ES-I3 (cell line): ENCODE data around the gene LRRC8C.

Source experiments
- H3K36me3 ChIP-seq: 2 replicates; pipeline ENCODE4 v1.6.1; 2013; ENCODE audit warnings: mild to moderate bottlenecking, low read length, control low read depth, moderate library complexity; ENCODE audit not compliant: insufficient read depth
- H3K4me1 ChIP-seq: 2 replicates; pipeline ENCODE4 v1.6.1; 2013; ENCODE audit warnings: mild to moderate bottlenecking, control low read depth, low read length; ENCODE audit not compliant: insufficient read depth
- H3K9ac ChIP-seq: 2 replicates; pipeline ENCODE4 v1.6.1; 2013; ENCODE audit warnings: low read depth, mild to moderate bottlenecking, low read length, moderate library complexity
- H3K9me3 ChIP-seq: 2 replicates; pipeline ENCODE4 v1.6.1; 2013; ENCODE audit warnings: mild to moderate bottlenecking, low read length, moderate library complexity; ENCODE audit not compliant: control insufficient read depth, insufficient read depth

The LRRC8C gene

DNA sequence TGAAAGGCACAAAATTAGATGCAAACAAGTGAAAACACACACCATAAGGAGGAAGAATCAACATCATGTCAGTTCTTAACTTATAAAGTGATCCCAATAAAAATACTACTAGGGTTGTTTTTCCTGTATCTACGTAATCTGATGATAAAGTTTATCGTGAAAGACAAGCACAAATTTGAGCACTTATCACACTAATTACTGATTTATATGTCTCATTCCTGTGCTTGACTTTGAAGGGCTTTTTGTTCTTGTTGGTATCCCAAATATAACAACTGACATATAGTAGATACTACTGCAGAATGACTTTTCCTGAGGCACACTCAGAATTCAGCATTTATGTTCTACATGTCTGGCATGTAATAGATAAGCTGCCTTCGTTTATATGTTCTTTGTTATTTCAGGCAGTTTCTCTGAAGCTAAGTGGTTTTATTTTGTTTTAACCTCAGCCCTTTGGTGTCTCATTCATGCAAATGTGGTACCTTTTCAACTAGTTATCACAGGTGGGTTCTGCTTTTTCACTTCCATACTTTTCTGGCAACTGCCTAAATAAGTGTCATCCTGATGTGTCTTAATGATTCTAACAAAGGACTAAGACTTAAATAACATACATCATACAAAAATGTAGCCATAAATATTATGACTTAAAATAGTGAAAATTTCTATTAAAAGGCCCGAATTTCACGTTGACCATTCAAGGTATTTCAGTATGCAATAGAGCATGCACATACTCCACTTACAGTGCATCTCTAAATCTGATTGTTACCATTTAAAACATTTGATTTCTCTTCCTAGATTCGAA, 73.2 kb downstream of the LRRC8C start:
- Histone ChIP-seq H3K4me1 (peaks cover 15% of the 10 kb centered on the region), H3K9me3 (no peaks in the 10 kb centered on the region), H3K36me3 (no peaks in the 10 kb centered on the region), H3K9ac (no peak overlapping the region)

DNA sequence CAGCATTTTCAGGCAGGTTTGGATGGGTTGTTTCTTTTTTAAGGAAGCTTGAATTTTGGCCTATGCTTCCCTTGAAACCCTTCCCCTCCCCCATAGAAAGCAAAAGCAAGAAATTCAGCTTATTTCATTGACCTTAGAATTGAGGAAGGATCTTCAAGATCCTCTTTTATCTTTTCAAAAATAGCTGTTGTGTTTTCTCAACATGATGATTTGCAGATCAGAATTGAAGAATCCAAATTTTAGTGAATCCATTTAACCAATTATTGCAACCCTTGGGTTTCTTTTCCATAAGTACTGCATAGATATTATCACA, 73.7 kb downstream of the LRRC8C start:
- H3K36me3 ChIP-seq: no peaks in the 10 kb centered on the region
- no peaks in the 10 kb centered on the region for H3K9me3 ChIP-seq
- no peak overlapping the region for H3K9ac ChIP-seq
- H3K4me1 ChIP-seq: peaks cover 15% of the 10 kb centered on the region

DNA sequence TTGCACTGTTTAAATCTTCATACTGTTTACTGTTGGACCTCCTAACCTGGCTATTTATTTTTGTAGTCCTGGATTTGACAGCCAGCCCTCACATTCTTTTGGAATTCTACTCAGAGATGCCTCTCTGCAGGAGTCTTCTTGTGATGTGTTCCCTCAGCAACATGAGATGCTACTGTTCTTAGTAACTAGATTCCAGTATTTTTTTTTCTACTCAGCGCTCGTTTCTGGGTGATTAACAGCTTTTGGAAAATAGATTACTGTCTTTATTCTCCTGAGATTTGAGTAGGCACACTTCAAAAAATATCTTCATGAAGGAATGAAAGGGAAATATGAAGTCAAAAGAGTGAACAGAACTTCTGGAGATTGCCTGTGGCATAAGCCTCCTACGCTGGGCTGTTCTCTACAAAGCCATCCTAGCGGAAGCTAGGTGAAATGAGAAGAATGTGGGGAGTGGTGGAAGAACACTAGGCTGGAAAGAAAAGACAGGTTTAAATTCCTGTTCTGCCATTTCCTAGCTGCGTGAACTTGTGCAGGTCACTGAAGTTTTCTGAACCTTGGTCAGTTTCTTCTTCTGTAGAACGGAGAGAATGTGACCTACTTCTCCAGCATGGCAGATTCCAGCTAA, 75.9 kb downstream of the LRRC8C start:
- Histone ChIP-seq H3K9ac (no peak overlapping the region), H3K4me1 (peaks cover 15% of the 10 kb centered on the region), H3K36me3 (no peaks in the 10 kb centered on the region), H3K9me3 (no peaks in the 10 kb centered on the region)

DNA sequence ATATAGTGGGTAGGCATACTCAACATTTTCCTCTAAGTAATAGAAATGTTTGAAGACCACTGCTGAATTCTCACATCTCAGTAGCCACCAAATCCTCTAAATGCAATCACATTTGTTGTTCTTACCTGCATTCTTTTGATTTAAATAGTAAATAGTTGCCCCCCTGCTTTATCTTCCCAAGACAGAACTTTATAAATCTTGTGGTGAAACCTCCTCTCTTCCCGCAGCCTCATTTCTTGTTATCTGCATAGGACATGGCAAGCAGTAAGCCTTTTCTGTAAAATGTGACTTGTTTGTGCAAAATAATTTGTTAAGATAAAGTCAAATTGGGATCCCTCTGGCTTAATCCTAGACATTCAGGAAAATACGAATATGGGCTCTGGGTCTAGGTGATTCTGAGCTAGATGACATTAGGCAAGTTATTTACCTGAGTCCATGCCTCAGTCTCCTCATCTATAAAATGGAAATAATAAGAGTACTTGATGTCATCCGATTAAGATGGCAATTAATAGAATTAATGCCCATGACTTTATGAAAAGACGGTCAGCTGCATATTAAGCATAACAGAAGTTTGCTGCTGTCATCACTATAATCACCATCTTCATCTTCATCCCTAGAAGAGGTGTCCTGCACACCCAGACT, 77.7 kb downstream of the LRRC8C start:
- H3K36me3 ChIP-seq: no peaks in the 10 kb centered on the region
- no peak overlapping the region for H3K9ac ChIP-seq
- no peaks in the 10 kb centered on the region for H3K9me3 ChIP-seq
- peaks cover 15% of the 10 kb centered on the region for H3K4me1 ChIP-seq

DNA sequence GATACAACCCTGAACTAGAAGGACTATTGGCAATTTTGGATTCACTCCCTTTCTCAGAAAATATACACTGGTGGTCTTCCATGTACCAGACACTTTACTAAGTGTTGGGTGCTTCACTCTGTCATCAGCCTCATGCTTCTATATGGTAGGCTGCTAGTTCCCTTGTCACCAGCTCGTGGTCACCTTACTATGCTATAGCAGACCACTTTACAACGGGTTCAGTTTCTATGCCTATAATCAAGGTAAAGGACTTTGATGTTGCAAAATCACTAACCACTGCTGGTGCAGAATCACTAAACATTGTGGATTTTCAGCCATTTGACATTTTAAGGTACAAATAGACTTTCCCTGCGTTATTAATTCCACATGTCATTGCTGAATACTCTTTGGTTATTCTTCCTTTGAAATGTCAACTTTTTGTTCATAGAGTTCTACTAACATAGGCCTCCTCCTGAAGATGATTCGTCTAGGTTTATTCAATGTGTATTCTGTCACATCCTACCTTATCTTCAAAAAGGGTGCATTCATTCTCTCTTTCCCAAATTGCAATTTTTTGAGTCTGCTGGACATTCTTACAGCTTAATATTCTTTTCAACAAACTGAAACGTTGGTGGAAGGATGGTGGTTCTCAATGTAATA, 78.3 kb downstream of the LRRC8C start:
- H3K9me3 ChIP-seq: no peaks in the 10 kb centered on the region
- peaks cover 15% of the 10 kb centered on the region for H3K4me1 ChIP-seq
- H3K36me3 ChIP-seq: no peaks in the 10 kb centered on the region
- H3K9ac ChIP-seq: no peak overlapping the region

DNA sequence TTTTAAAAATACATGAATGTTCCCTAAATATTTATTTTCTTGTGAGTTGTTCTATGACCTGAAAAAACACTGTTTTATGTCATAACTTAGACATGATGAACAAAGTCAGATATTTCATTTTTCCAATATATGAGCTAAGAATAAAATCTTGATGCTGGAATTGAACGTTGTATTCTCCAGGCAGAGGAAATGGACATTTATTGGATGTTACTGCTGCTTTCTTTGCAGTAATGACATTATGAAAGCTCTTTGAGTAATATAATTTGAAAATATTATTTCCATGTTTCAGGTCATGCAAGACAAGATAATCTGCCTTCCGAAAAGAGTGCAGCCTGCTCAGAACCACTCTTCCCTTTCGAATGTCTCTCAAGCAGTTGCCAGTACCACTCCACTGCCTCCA, 79.5 kb downstream of the LRRC8C start:
- H3K9ac ChIP-seq: no peak overlapping the region
- H3K36me3 ChIP-seq: no peaks in the 10 kb centered on the region
- no peaks in the 10 kb centered on the region for H3K9me3 ChIP-seq
- peaks cover 9% of the 10 kb centered on the region for H3K4me1 ChIP-seq

DNA sequence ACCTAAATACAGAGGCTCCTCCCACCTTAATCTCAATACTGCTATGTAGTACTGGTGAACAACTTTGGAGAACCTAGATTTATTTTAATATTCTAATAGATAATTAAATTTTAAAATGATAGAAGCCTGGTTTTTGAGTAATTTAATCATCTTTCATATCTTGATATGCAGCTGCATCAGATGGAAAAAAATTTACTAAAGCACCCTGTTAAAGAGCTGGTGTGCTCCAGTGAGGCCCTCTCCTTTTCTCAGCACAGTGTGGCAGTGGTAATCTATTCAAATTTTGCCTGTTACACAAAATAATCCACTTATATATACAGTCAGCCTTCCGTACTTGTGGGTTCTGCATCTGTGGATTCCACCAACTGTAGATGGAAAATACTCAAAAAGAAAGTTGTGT, 82.8 kb downstream of the LRRC8C start:
- Histone ChIP-seq H3K9ac (no peak overlapping the region), H3K4me1 (no peaks in the 10 kb centered on the region), H3K36me3 (no peaks in the 10 kb centered on the region), H3K9me3 (no peaks in the 10 kb centered on the region)

DNA sequence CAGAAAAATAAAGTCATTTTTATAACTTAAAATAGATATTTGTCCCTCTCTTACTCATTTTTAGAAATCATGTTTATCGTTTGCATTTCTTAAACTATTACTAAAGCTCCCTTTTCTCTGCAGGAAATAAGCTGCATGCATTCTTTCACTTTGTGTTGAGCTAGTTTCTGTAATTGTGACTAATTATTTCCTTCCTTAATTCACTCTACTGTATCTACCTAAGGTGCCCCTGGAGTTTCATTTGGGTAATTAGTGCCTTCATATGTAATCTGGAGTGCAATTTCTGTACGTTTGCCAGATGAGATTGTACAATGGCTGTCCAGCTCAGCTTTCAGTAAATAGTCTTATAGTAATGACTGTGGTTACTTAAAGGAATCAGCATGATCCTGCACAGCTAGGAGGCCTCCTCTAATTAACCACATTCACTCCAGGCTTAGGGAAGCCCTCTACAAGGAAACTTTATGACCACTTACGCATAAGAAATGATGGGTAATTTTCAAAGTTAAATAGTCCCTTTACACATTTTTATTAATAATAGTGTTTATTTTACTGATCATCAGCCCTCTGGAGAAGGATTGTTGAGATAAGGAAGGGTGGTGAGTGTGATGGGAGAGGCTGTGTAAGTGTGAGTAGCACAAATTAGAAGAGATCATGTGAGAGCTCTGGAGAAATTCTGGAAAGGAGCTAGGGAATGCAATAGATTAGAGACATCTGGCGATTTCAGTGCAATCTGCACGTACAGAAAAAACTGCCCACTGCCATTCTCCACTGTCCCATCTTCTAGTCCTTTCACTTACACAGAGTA, 86.8 kb downstream of the LRRC8C start:
- H3K4me1 ChIP-seq: no peaks in the 10 kb centered on the region
- H3K9ac ChIP-seq: no peak overlapping the region
- no peaks in the 10 kb centered on the region for H3K36me3 ChIP-seq
- no peaks in the 10 kb centered on the region for H3K9me3 ChIP-seq

DNA sequence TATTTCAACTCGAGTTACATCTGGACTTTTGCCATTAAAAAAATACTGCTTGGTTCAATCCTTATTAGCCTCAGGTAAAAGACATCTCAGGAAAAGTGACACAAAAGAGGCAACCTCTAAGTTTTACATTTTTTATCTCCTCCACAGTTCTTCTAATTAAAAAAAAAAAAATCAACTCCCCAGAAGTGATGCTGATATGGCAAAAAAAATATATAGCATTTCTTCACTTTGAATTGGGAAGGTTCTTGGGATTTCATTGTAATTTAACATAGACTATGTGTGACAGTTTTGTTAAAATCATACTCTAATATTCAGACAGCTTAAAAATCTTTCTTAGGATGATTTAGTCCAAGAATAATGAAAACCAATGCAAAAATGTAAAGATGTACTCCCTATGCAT, 87.9 kb downstream of the LRRC8C start:
- Histone ChIP-seq H3K9ac (no peak overlapping the region), H3K36me3 (no peaks in the 10 kb centered on the region), H3K4me1 (no peaks in the 10 kb centered on the region)

DNA sequence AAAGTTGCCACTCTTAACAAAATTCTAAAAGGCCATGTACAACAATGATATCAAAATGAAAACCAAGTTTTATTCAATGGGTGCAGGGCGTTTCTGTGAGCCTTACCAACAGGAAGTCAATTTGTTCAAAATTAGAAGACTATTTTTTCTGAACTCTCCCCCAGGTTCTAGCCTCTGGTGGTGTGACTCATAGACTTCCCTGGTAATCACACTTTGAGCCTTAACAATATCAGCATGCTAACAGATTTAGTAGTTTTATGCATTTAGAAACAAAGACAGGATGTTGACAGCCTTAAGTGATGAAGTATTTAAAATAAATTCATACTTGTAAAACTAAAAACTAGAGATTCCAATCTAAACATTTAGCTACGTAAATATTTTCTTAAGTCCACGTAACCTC, 88.4 kb downstream of the LRRC8C start:
- H3K9ac ChIP-seq: no peak overlapping the region
- no peaks in the 10 kb centered on the region for H3K9me3 ChIP-seq
- H3K4me1 ChIP-seq: no peaks in the 10 kb centered on the region
- H3K36me3 ChIP-seq: no peaks in the 10 kb centered on the region

More for the DNA sequence above, 87.9 kb downstream of the LRRC8C start:
- no peaks in the 10 kb centered on the region for H3K9me3 ChIP-seq

DNA sequence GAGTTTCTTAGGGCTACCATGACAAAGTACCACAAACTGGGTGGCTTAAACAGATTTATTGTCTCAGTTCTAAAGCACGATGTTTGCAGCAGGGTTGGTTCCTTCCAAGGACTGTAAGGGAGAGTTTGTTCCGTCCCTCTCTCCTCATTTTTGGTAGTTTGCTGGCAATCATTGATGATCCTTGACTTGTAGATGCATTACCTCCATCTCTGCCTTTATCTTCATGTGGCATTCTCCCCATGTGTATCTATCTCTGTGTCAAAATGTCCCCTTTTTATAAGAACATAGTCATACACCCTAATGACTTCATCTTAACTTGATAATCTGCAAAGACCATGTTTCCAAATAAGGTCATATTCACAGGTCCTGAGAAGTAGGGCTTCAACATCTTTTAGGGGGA, 90.2 kb downstream of the LRRC8C start:
- no peaks in the 10 kb centered on the region for H3K36me3 ChIP-seq
- H3K4me1 ChIP-seq: no peaks in the 10 kb centered on the region
- no peak overlapping the region for H3K9ac ChIP-seq
- H3K9me3 ChIP-seq: no peaks in the 10 kb centered on the region

DNA sequence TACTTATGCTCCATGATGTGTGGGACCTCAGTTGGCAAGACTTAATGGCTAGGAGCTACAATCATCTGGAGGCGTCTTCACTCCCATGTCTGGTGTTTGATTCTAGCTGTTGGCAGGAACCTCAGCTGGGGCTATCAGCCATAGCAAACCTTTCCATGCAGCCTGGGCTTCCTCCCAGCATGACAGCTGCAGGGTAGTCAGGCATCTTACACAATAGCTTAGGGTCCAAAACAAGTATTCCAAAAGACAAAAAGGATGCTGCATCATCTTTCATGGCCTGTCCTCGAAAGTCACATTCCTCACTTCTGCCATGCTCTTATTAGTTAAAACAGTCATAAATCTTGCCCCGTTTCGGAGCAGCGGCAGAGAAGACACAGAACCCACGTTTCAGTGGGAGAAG, 90.9 kb downstream of the LRRC8C start:
- Histone ChIP-seq H3K4me1 (no peaks in the 10 kb centered on the region), H3K9me3 (no peaks in the 10 kb centered on the region), H3K36me3 (no peaks in the 10 kb centered on the region), H3K9ac (no peak overlapping the region)

DNA sequence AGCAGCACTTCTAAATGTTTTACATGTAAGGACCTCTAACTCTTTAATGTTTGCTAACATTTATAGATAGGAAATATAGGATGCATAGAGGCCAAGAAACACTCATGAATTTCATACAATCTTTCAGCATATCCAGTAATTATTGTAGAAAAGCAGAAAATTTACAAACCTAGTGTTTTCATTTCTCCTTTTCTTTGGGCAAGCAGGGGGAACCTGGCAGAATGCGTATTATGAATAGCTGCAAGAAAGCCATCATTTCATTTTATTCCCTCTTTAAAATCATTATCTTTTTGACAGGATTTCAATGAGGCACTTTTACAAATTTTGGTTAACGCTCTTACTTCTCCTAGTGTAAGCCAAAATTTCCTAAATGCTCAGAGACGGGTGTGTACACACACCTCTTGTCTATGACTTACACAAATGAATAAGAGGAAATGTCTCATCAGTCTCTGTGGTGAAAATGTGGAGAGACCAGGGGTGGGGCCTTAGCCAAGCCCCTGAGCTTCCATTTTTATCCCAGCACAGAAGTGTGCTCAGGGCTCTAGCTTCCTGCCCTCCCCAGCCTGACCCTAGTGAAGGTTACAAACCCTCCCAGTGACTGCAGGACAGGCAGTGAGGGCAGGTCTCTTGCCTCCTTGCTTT, 91.6 kb downstream of the LRRC8C start:
- Histone ChIP-seq H3K9ac (no peak overlapping the region), H3K9me3 (no peaks in the 10 kb centered on the region), H3K36me3 (no peaks in the 10 kb centered on the region), H3K4me1 (no peaks in the 10 kb centered on the region)

DNA sequence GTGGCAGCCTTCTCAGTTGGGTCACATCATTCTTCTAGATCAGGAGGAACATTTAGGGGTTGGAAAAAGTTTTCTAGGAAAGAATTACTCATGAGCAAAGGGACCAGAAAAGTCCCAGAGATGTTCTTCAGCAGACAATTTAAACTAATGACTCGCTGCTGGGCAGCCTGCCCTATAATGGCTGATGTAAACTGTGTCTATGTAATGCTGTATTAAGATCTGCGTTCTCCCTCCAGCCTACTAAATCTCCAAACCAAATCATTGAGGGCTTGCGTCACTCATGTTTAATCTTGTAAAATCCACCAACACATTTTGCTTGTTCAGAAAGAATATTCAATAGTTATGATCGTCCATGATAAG, 92.1 kb downstream of the LRRC8C start:
- Histone ChIP-seq H3K9ac (no peak overlapping the region), H3K4me1 (no peaks in the 10 kb centered on the region), H3K9me3 (no peaks in the 10 kb centered on the region), H3K36me3 (no peaks in the 10 kb centered on the region)
